Activated T-cell treated with anti-CD3 and anti-CD28 coated beads for 48 hours (primary cell): ENCODE measurements around the gene CHDH.

Experiments used
- DNase-seq: peaks from one replicate; pipeline ENCODE4 v3.0.0-alpha.2; 2020; ENCODE audit warnings: low read depth

The CHDH gene, protein sequence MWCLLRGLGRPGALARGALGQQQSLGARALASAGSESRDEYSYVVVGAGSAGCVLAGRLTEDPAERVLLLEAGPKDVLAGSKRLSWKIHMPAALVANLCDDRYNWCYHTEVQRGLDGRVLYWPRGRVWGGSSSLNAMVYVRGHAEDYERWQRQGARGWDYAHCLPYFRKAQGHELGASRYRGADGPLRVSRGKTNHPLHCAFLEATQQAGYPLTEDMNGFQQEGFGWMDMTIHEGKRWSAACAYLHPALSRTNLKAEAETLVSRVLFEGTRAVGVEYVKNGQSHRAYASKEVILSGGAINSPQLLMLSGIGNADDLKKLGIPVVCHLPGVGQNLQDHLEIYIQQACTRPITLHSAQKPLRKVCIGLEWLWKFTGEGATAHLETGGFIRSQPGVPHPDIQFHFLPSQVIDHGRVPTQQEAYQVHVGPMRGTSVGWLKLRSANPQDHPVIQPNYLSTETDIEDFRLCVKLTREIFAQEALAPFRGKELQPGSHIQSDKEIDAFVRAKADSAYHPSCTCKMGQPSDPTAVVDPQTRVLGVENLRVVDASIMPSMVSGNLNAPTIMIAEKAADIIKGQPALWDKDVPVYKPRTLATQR

DNA sequence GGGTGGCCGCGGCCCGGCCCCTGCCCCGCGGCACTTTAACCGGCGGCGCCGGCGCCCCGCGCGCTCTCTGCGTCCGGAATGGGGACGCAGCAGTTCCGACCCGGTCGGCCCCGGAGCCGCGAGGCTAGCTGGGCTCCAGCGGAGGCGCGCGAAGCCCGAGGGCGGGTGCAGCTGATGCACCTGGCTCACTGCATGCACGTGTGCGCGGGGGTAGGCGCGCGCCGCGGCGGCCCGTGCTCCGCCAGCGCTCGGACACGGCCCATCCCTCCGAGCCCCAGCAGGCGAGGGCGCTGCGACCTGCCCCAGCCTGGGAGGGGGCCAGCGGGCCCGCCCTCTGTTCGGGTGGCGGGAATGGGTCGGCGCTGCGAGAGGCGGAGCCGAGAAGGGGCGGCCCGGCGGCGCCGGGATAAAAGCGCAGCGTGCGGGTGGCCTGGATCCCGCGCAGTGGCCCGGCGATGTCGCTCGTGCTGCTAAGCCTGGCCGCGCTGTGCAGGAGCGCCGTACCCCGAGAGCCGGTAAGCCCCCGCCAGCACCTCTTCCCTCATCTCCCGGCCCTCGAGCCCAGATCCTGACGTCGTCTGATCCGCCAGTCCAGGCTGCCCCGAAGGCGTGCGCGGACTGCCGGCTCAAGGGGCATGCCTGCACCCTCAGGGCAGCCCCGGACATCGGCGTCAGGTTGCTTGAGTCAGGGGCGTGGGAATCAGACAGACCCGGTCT is at the start of gene CHDH, which contains the start of gene IL17RB:
Gene CHDH, minus strand, starts transcription at position 286 of the 717 bp plus-strand sequence. CDS start 22,411 bp downstream, outside the sequence.
Gene IL17RB, plus strand, starts transcription at position 435 of the 717 bp plus-strand sequence. Its CDS starts 21 bp downstream, at position 456.
- peak; percentile 17 for DNase-seq

DNA sequence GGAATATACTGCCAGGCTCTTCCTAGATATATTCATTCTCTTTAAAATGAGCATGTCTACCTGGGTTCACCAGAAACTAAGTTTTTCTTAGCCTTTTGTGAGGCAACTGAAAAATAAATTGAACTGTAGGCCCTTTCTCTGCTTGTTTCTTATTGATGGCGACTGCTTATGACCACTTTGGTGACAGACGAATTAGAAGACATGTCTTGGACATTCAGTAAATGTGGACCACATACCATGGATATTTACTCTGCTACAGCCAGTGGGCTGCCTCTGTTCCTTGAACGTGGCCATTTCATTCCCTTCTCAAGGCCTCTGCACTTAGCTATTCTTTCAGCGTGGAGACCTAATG is 46.0 kb upstream of the CHDH start:
- no peak for DNase-seq

DNA sequence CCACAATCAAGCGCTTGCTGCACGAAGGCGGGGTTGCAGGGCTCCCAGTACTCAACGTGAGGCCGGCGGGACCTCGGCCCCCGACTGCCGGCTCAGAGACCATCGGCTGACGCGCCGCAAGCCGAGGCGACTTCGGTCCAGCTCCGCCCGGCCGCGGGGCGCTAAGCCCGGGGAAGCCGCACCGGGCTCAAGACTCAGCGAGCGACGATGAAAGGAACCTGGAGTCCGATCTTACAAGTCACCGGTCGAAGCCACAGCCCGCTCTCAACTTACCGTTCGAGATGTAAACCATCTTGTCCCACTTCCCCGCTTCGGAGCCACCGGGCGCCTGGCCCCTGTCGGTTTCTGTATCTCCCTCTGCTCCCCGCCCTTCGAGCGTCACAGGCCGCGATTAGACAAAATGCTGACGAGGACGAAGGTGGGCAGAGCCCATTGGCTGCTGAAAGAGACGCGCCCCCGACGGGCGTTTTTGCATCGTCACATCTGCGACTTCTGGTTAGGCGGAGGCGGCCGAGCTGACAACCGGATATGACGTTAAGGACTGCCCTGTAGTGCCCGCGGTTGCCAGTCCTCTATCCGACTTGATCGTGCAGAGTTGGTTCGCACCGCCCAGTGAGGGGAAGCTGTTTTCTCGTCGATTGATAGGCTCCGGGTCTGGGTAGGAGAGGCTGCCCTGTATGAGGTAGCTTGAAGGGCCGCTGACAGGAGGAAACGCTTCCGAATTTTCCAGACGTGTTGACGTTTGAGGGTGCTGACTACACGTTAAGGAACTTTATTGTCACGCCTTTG is 45.5 kb upstream of the CHDH start, which contains the start of gene SELENOK:
Gene SELENOK, minus strand, starts transcription at position 363 of the 789 bp plus-strand sequence.
- DNase-seq = peak; percentile 91

DNA sequence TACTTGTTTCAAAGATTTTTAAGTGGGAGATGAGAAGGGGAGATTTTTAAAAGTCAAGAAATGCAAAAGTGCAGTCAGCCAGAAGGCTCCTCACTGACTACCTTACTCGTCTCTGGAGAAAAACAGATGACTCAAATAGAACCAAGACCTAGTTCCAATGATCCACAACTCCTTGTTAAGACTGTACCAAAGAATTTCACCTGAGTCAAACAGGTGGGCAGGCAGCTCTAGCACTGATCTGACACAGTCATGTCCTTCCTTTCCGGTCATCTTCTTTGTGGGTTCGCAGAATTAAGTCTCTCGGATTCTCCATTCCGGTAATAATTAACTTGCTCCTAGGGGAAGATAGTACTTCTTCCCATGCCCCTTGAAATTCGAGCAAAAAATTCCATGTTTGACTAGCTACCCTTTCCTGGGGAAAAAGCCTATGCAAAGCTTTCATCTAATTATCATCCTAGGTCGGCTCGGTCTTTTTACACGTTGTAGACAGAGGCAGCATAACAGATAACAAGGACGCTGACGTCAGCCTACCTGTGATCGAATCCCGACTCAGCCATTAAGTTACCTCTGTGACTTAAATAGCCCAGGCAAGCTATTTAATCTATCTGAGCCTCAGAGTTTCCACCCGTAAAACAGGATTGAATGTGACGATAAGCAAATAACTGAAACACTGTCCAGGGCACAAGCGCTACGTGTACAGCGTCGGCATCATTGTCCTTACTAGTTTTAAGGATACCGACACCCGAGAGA is 44.7 kb upstream of the CHDH start:
- DNase-seq = no peak

DNA sequence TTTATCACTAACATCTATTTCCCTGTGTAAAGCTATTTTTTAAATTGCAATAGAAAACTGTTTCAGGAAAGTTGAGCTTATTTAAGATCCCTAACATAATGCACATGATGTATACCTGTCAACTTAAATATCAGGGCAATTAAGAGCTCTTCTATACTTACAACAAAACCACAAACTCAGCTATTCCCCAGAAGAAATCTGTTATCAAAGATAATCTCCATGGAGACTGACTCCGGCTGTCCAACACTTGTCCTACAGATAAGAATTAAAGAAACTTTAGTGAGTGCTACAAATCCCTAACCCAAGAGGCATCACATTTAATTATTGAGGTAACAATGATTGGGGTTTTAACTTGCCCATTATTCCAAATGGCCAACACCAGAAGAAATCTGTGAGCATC is 42.0 kb upstream of the CHDH start:
- no peak for DNase-seq

DNA sequence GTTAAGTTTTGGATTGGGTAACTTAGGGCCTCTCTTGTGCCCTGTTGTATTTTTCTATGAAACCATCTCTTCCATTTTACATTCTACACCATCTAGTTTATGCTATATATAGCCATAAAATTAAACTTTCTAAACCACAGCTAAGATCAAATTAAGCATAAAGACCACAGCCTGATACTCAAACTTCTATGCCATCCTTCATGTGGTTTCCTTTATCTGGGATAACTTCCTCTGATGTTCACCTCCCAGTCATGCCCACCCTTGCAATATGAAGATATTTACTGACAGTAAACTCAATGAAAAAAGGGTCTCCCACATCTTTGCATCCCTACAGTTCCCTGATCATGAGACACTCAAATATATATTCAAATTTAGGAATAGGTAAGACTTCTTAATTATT is 41.2 kb upstream of the CHDH start:
- DNase-seq = no peak

DNA sequence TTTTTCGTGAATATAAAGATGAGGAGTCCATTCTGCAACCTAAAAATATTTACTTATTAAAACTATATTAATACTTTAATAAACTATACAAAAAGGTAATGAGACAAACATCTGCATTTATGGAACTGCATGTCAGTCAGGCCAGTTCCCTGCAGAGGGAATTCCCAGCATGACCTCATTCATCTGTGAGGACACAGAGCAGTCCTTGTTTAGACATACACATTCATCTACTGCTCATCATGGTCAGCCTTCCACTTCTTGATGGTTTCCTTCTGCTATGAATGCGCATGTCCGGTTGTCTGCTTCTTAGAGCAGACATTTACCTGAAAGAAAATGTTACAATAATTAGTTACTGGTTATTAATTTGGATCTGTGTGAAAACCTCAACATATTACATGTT is 39.0 kb upstream of the CHDH start:
- no peak for DNase-seq

DNA sequence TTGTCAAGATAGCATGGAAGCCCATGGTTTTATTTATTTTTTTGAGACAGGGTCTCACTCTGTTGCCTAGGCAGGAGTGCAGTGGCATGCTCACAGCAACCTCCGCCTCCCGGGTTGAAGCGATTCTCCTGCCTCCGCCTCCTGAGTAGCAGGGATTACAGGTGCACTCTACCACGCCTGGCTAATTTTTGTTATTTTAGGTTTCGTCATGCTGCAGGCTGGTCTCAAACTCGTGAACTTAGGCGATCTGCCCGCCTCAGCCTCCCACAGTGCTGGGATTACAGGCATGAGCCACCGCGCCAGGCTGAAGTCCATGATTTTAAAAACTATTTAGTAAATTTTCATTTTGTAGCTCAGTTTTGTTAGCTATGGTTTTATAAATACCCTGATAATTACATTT is 38.4 kb upstream of the CHDH start:
- DNase-seq = no peak

DNA sequence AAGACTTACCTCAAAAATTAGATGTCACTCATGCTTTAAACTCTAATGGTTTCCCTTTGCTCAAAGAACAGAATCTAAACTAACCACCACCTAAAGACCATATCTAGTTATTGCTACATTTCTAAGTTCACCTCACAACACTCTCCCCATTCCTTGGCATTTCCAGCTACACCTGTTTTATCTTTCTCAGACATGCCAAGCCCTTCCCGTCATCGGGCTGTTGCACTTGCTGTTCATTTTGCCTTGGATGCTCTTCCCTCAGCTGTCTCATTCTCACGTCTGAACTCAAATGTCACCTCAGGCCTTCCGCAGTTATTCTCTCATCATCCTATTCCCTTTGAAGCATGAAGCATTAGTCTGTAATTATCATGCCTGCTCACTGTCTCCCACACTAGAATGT is 36.8 kb upstream of the CHDH start:
- no peak for DNase-seq

DNA sequence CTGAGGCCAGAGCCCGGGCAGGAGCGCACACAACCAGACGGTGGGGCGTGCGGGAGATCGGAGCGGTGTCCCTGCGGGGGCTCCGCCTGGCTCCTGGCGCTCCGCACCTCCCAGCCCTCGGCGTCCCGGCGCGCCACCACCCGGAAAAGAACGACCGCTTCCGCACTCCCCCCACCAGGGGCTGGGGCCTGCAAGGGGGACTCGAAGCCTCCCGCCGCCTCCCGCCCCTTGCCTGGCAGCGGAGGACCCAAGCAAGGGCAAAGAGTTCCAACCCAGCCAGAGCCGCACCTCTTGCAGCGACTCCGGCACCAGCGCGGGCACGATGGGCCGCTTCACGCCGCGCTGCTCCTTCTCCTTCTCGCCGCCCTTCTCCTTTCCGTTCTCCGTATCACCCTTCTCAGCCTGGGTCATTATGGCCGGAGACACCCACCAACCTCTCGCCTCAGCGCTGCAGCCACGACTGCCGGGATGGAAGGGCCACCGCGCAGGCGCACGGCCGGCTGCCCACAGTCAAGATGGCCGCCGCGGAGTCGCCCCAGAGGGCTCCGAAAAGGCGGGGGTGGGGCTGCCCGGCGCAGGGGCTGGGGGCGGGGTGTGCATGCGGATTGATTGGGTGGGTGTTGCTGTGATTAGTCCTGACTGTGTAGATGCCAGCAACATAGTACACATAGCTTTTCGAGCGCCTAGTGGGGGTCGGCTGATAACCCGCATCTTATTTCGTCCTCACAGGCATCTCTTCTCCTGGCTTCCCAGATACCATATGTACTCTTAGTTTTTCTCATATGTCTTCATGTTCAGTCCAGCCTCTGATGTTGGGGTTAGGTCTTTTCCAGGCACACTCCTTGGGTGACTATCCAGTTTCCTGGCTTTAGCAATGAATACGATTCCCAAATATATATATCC is 35.7 kb upstream of the CHDH start, which contains the start of gene ACTR8:
Gene ACTR8, minus strand, starts transcription at position 462 of the 903 bp plus-strand sequence. Its CDS starts 51 bp downstream, at position 411.
- peak; percentile 85 for DNase-seq

DNA sequence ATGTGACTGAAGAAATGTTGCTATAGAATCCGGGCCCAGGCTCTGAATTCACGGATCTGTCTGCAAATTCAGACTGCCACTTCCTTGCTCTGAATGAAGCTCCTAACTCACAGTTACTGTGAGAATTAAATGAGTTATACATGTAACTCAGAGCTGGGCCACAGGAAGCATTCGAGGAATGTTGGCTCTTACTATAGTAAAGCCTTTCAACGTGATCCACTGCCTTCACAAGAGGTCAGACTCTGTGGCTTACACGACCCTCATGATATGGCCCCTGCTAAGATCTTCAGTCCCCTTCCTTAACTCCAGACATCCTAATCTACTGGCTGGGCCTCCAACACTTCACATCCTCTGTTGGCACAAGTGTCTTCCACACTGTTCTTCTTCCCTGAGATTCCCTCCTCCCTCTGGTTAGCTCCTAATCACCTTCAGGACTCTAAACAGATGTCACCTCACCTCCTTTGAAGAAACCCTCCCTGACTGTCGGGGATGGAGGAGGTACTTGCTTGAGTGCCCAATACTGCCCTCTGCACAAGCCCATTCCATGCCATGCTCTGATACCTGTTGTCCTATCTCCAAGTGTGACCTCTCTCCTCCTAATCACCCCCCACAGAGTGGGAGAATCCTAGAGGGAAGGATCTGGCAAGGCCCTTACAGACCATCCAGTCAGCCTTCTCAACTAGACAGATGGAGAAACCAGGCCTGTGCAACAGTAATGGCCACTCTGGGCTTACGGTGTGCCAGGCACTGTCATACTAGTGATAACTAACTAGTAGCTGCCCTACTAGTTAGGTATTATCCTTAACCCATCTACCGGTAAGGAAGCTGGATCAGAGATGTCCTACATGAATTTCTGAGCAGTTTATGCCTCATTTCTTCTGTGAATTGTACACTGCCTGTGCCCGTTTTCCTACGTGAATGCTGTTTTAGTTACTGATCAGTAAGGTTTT is 34.5 kb upstream of the CHDH start:
- DNase-seq = no peak

DNA sequence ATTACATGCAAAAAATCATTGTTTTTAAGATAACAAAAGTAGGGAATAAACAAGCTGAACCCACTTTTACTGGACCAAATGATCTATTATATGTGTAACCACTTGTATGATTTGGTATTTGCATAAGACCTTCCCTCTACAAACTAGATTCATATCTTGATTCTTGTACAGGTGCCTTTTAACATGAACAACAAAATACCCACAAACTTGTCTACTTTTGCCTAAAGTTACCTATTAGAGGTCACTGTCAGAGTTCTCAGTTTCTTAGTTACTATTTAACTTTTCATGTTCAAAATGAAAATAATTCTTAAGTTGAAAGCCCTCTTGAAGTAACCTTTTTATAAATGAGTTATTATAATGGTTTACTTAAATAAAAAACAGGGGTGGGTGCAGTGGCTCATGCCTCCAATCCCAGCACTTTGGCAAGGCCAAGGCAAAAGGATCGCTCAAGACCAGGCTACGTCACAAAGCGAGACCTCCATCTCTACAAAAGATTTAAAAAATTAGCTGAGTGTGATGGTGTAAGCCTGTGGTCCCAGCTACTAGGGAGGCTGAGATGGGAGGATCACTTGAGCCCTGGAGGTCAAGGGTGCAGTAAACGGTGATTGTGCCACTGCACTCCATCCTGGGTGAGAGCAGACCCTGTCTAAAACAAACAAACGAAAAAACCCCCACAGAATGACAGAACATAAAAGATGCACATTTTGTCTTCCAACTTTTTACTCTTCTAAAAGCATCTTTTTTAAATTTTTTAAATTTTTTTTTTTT is 19.7 kb upstream of the CHDH start:
- no peak for DNase-seq

DNA sequence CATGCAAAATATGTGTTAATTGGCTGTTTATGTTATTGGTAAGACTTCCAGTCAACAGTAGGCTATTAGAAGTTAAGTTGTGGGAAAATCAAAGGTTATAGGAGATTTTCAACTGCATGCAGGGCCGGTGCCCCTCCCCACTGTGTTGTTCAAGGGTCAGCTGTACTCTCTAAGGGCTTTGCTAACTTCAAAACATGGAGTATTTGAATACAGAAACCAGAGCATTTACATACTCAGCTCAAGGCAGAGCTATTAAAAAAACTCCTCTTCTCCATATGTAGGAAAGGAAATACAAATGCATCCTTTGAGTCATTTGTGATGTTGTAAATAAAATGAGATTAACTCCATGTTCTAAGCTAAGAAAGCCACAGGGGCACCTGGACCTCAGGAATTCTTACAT is 16.9 kb upstream of the CHDH start:
- no peak for DNase-seq

DNA sequence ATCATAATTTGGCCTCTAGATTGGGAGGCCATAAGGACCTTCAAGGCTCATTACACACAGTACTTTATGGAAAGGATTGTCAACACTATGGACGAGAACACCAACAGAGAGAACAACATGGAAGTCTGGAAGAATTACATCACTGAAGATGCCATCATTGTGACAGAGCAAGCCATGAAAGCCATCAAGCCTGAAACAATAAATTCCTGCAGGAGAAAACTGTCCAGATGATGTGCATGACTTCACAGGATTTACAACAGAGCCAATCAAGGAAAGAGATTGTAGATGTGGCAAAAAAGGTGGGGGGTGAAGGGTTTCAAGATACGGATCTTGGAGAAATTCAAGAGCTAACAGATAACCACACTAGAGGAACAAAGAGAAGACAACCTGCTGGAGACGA is 16.0 kb upstream of the CHDH start:
- no peak for DNase-seq

DNA sequence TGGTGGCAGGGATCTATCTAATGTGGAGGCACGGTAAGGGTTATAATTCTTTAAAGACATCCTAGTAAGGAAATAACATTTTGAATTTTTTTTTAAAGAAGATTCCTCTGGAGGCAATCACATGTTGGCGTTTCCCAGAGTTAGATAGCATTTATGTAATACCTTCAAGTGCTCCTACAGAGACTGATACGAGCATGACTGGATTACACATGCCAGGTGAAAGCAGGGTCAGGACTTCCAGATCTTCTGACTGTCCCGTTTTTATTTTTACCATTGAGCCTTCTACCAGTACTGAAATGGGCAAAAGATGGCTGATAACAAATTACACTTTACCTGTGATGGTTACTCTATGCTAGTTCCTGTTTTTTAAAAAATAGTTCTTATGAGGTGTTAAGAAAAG is 14.0 kb upstream of the CHDH start:
- DNase-seq = no peak

DNA sequence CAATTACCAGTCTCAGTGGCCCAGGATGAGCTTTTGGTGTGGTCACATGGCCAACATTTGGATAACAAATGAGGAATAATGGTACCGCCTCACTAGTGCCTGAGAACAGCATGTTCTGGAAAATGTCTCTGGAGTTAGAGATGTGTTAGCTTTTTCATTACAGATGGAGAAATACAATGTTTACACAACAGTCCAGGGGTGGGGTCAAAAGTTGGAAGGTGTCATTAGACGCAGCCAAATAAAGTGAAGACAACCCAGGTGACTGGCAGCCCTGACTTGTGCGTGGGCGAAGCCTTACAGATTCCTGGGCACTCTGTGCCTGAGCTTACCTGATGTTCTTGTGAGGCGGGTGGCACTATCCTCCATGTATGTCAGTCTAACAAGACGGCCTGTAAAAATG is 13.0 kb upstream of the CHDH start:
- no peak for DNase-seq

DNA sequence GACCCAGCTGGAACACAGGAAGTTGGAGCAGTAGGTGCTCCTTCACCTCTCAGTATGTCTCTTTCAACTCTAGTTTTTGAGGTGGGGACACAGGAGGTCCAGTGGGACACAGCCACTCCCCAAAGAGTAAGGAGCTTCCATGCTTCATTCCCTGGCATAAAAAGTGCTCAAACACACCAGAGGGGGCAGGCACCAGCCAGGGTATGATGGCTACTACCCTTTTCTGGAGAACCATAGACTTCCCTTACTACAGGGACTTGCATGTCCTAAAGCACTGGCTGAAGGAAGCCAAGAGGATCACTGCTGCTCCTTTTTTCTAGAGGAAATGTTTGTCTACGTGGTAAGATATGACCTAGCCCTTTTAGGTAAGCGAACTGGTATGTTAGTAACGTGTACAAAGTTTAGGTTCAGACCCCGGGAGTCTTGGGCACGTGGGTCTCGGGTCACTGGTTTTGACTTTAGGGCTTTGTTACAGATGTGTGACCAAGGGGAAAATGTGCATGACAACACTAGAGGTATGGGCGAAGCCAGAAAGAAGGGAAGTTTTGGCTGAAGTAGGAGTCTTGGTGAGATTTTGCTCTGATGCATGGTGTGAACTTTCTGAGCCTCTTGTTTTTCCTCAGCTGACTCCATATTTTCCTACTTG is 12.0 kb upstream of the CHDH start:
- no peak for DNase-seq

DNA sequence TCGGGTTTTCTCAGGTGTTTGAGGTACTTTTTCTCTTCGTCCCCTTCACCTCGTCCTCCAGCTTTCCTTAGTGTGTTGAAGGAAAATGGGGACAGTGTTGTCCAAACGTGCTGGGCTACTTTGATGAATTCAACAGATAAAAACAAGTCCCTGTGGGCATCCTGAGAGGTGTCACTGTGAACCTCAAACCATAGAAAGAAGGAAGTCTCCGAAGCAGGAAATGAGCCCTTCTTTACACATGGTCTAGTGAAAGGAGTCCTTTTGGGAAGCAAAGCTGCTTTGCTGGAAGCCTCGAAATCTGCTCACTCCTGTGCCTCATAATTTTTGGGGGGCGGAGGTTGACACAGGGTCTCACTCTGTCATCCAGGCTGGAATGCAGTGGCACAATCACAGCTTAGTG is 10.7 kb upstream of the CHDH start:
- no peak for DNase-seq
